ENCODE measurements around the gene IGFL2. TPM values are rescaled to one million over a fixed set of nuclear protein-coding genes. Genes with fewer than 3 reads are reported as not detected.
A peak's percentile ranks its signal among the peaks of the same experiment; 100 is the strongest.

IGFL2 gene
- total RNA-seq, 2 donors from 2014 or later, result not detected

DNA sequence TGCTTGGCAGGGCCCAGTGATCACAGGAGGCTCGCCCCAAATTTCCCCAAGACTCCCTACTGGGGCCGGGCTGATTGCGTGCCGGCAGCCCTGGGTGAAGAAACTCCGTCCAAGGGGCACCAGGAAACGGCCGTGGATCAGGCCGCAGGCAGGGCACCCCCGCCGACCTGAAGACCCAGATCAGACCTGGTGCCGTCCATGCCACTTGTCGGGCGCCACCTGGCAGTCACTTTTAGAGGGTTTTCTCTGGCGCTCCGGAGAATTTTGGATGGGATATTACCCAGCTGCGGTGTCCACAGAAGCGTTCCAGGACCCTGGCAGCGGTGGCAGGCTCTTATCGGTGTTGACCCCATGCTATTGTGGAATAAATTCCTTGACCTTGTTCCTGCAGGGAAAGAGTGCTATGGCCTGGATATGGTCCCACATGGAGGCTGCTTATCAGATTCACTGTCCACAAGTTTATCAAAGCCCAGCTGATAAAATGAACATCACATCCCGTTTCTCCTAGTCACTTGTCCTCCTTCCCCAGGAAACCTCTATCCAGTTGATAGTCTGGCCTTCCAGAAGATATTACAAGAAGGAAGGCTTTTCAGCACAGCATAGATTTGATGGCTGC lies 38.2 kb downstream of the IGFL2 start:
- H3K36me3 ChIP-seq (replicated peaks in 1 of 2; ENCODE audit: insufficient read depth in 1 of 2, low read depth in 2 of 2), result no peaks in the 10 kb centered on the region
- intact Hi-C loops (cut with DNase I), result no loop called here
- H3K27me3 ChIP-seq, result peaks cover 0 to 8% of the 10 kb centered on the region in 2 donors
- DNase-seq, result peak in 1 of 4 donors; percentile 15
- H3K4me3 ChIP-seq, result no peak overlapping the region
- ATAC-seq, result no peak
- H3K27ac ChIP-seq, result no peak overlapping the region
- 14 to 59% methylated on average over 4 to 20 of the region's 20 CpGs for WGBS, 2 donors
- H3K9me3 ChIP-seq, result no peaks in the 10 kb centered on the region
- TF ChIP-seq POLR2A (IDR thresholded peaks at IDR 0.05), result no peak
- TF ChIP-seq, protein P1, sequence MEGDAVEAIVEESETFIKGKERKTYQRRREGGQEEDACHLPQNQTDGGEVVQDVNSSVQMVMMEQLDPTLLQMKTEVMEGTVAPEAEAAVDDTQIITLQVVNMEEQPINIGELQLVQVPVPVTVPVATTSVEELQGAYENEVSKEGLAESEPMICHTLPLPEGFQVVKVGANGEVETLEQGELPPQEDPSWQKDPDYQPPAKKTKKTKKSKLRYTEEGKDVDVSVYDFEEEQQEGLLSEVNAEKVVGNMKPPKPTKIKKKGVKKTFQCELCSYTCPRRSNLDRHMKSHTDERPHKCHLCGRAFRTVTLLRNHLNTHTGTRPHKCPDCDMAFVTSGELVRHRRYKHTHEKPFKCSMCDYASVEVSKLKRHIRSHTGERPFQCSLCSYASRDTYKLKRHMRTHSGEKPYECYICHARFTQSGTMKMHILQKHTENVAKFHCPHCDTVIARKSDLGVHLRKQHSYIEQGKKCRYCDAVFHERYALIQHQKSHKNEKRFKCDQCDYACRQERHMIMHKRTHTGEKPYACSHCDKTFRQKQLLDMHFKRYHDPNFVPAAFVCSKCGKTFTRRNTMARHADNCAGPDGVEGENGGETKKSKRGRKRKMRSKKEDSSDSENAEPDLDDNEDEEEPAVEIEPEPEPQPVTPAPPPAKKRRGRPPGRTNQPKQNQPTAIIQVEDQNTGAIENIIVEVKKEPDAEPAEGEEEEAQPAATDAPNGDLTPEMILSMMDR (IDR thresholded peaks at IDR 0.05), result no peak
- peaks cover 4% of the 10 kb centered on the region for H3K4me1 ChIP-seq

- no peak for TF ChIP-seq POLR2A (IDR thresholded peaks at IDR 0.05)
- TF ChIP-seq, protein P1 (IDR thresholded peaks at IDR 0.05), result no peak
- DNase-seq (no peak), ATAC-seq (no peak)
- peaks cover 0 to 8% of the 10 kb centered on the region in 2 donors for H3K27me3 ChIP-seq
- WGBS, 2 donors, result 11 to 13% methylated on average over 5 of the region's 5 CpGs
- no peak overlapping the region for H3K4me3 ChIP-seq
- no peaks in the 10 kb centered on the region for H3K9me3 ChIP-seq
- H3K36me3 ChIP-seq (replicated peaks in 1 of 2; ENCODE audit: insufficient read depth in 1 of 2, low read depth in 2 of 2), result no peaks in the 10 kb centered on the region
- no peak overlapping the region for H3K27ac ChIP-seq
- H3K4me1 ChIP-seq, result peaks cover 4% of the 10 kb centered on the region
- intact Hi-C loops (cut with DNase I), result no loop called here
Measured at GRCh38 chr19:46186717-46187101, 38.7 kb downstream of the IGFL2 start.

- WGBS, 2 donors, result 38 to 42% methylated on average over 8 of the region's 8 CpGs
- intact Hi-C loops (cut with DNase I), result loop anchor here (5.0 kb wide), 1 partner anchor 103 kb away; no protein-coding TSS in a partner anchor
- Histone ChIP-seq H3K9me3 (no peaks in the 10 kb centered on the region), H3K4me1 (peaks cover 4% of the 10 kb centered on the region), H3K36me3 (replicated peaks in 1 of 2; ENCODE audit: insufficient read depth in 1 of 2, low read depth in 2 of 2) (no peaks in the 10 kb centered on the region), H3K27ac (no peak overlapping the region), H3K27me3 (peaks cover 0 to 14% of the 10 kb centered on the region in 2 donors), H3K4me3 (no peak overlapping the region)
- TF ChIP-seq POLR2A (IDR thresholded peaks at IDR 0.05), result no peak
- TF ChIP-seq, protein P1 (IDR thresholded peaks at IDR 0.05), result no peak
- no peak for ATAC-seq
- no peak for DNase-seq
Measured at GRCh38 chr19:46189971-46190888, 42.2 kb downstream of the IGFL2 start.

GRCh38 chr19:46191356-46191755 lies 43.3 kb downstream of the IGFL2 start:
- H3K27ac ChIP-seq, result no peak overlapping the region
- no peaks in the 10 kb centered on the region for H3K9me3 ChIP-seq
- H3K27me3 ChIP-seq, result peaks cover 0 to 14% of the 10 kb centered on the region in 2 donors
- no peak for TF ChIP-seq POLR2A (IDR thresholded peaks at IDR 0.05)
- TF ChIP-seq, protein P1 (IDR thresholded peaks at IDR 0.05), result no peak
- DNase-seq (no peak), ATAC-seq (no peak)
- intact Hi-C loops (cut with DNase I), result loop anchor here (5.0 kb wide), 1 partner anchor 104 kb away; no protein-coding TSS in a partner anchor
- H3K4me3 ChIP-seq, result no peak overlapping the region
- WGBS, 2 donors, result 59 to 63% methylated on average over 4 of the region's 4 CpGs
- no peaks in the 10 kb centered on the region for H3K36me3 ChIP-seq (replicated peaks in 1 of 2; ENCODE audit: insufficient read depth in 1 of 2, low read depth in 2 of 2)
- no peaks in the 10 kb centered on the region for H3K4me1 ChIP-seq
